GM19397 (cell line): ENCODE data around the gene KLHDC8B.

ENCODE experiments used
- ATAC-seq: cut with Tn5 transposase; IDR thresholded peaks from one replicate; pipeline ENCODE4 v1.9.1; 2021; ENCODE audit warnings: mild to moderate bottlenecking, moderate library complexity; ENCODE audit not compliant: unreplicated experiment

KLHDC8B gene

GRCh38 chr3:49158103-49158709 lies 13.2 kb upstream of the KLHDC8B start:
- no peak for ATAC-seq

- no peak for ATAC-seq
Measured at GRCh38 chr3:49158792-49159191, 12.6 kb upstream of the KLHDC8B start.

GRCh38 chr3:49161197-49161596 lies 10.2 kb upstream of the KLHDC8B start:
- ATAC-seq, result no peak

GRCh38 chr3:49161808-49162530 lies 9.4 kb upstream of the KLHDC8B start:
- no peak for ATAC-seq

- no peak for ATAC-seq
Measured at GRCh38 chr3:49162751-49163419, 8.5 kb upstream of the KLHDC8B start.

GRCh38 chr3:49163609-49164008 lies 7.8 kb upstream of the KLHDC8B start:
- no peak for ATAC-seq

- ATAC-seq, result no peak
Measured at GRCh38 chr3:49164983-49165720, 6.2 kb upstream of the KLHDC8B start.

GRCh38 chr3:49165771-49166751 lies 5.3 kb upstream of the KLHDC8B start, which contains the start of gene CCDC71:
Gene CCDC71 (minus strand): TSS chr3:49166331. CDS start chr3:49164208, 2,123 bp downstream.
- no peak for ATAC-seq

- ATAC-seq, result no peak
Measured at GRCh38 chr3:49166752-49167556, 4.4 kb upstream of the KLHDC8B start.

GRCh38 chr3:49170744-49171118 lies 667 bp upstream of the KLHDC8B start:
- no peak for ATAC-seq

GRCh38 chr3:49171775-49172500 lies 540 bp downstream of the KLHDC8B start:
- ATAC-seq, result no peak

GRCh38 chr3:49172551-49173041 lies 1.2 kb downstream of the KLHDC8B start:
- ATAC-seq, result no peak

- no peak for ATAC-seq
Measured at GRCh38 chr3:49173116-49173791, 1.9 kb downstream of the KLHDC8B start.

- ATAC-seq, result no peak
Measured at GRCh38 chr3:49173792-49174170, 2.4 kb downstream of the KLHDC8B start.

- no peak for ATAC-seq
Measured at GRCh38 chr3:49174397-49174985, 3.1 kb downstream of the KLHDC8B start.

GRCh38 chr3:49175530-49175929 lies 4.1 kb downstream of the KLHDC8B start:
- ATAC-seq, result no peak

GRCh38 chr3:49177073-49177472 lies 5.7 kb downstream of the KLHDC8B start:
- no peak for ATAC-seq

GRCh38 chr3:49180116-49180515 lies 8.7 kb downstream of the KLHDC8B start:
- no peak for ATAC-seq
